ENCODE measurements around the gene UMAD1.

- TF ChIP-seq CTCF (conservative IDR thresholded peaks at IDR 0.05; ENCODE audit: low read depth in 2 of 2) (no peak), EZH2 (IDR thresholded peaks at IDR 0.05; ENCODE audit: low read depth, unreplicated experiment) (no peak)
Observed at GRCh38 chr7:7596176-7596575, 44.4 kb upstream of the UMAD1 start.
